ENCODE data around the gene SETX.

SETX gene

DNA sequence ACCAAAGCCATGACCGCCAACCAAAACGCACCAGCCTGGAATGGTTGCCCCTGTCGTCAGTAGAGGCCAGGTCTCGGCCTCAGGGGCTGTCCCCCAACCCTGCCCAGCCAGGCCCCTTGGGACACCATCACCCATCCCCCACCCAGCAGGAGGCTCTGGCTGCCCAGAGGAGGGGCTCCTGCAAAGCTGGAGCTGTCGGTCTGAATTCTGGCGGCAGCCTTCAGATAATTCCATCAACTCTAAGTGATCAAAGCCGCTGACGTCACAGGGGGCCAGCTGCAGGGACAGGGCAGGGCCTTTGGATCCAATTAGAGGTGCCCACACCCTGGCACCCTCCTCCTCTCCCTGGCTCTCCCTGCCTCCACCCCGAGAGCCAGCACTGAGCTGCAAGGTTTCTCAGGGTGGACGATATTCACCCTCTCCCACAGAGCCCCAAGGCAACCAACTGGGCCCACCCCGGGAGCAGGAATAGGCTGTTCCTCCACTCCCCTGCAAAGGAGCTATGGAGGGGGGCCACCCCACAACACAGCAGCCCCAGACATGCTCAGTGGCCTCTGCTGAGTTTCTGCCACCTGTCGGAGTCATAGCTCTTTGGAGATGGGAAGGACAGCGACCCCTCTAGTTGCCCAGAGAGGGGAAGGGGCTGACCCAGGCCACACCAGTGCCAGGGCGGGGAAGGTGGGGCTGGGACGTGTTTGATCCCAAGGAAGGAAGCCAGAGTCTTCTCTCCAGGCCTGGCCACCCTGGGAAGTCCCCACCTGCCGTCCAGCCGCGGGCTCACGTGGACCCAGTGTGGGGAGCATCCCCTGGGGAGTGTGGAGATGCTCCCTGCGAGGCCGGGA lies 114.6 kb downstream of the SETX start:
- no peak for DNase-seq

DNA sequence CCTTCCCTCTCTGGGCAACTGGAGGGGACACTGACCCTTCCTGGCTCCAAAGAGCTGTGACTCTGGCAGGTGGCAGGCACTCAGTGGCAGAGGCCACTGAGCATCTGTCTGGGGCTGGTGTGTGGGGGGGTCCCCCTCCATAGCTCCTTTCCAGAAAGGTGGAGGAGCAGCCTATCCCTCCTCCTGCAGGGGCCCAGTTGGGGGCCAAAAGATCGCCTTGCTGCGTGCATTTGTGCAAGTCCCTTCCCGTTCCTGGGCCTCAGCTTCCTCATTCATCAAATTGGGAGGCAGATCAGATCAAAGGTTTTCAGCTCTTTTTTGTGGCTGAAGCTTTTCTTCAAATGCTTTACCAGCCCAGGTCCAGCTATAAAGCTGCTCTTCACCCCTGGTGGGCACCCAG lies 115.3 kb downstream of the SETX start:
- DNase-seq = no peak

DNA sequence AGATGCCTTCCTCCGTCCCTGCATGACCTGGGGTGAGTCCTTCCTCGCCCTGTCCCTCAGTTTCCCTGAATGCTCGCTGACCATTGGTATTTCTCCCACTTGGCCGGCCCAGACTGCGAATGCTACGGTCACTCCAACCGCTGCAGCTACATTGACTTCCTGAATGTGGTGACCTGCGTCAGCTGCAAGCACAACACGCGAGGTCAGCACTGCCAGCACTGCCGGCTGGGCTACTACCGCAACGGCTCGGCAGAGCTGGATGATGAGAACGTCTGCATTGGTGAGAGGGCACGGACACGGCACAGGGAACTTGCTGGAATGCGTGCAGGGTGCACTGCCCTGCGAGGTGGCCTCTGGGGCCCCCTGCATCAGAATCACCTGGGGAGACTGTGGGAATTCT lies 115.8 kb downstream of the SETX start:
- DNase-seq = no peak

DNA sequence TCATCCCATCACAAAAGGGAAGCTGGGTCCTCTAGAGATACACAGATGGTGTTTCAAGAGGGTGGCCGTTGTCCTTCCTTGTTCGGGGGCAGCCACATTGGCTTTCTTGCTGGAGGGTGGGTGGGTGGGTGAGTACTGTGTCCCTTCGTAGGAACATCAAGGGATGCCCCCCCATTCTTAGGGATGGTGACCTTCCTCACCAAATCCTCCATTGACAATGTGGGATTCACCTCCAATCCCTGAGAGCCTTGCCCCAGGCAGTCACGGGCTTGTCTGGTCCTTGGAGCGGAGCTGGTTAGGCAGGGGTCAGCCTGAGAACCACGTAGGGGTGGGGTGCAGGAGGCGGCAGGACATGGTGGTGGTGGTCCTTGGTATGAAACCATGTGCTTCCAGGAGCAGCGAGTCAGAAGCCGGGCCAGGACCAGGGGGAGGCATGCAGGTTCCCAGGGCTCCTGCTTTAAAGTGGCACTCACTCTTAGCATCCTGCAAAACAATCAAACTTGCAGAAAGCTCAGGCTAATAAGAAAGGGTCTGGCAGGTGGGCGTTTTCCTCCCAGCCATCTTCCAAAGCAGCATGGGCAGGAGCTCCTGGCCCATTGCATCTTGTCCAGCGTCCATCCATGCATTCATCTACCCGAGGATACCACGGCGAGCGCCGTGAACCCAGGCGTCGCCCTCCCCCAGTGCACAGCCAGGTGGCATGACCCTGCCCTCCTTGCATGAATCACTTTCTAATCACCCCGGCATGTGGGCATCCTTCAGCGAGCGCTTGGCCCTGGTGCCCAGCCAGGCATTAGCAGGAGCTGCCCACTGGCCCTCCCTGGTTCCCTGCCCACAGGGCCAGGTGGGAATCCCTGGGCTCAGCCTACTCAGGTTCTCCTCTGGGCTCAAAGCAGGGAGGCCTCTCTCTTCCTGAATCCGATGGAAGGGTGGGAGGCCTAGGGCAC lies 116.5 kb downstream of the SETX start:
- no peak for DNase-seq

DNA sequence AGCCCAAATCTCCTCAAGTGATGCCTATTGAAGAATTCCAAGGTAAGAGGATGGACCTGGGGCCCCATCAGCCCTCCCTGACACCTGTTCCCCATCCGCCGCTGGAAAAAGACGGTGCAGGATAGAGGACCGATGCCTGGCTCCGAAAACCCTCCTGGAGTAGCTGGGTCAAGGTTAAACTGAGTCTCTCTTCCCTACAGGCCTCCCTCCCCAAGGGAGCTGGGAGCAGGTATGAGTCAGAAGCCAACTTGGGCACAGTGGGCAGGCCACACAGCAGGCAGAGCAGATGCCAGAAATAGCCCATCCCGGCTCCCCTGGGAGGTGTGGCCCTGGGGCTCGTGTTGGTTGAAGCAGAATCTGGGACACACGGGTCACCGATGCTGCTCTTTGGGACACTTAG lies 117.3 kb downstream of the SETX start:
- no peak for DNase-seq

DNA sequence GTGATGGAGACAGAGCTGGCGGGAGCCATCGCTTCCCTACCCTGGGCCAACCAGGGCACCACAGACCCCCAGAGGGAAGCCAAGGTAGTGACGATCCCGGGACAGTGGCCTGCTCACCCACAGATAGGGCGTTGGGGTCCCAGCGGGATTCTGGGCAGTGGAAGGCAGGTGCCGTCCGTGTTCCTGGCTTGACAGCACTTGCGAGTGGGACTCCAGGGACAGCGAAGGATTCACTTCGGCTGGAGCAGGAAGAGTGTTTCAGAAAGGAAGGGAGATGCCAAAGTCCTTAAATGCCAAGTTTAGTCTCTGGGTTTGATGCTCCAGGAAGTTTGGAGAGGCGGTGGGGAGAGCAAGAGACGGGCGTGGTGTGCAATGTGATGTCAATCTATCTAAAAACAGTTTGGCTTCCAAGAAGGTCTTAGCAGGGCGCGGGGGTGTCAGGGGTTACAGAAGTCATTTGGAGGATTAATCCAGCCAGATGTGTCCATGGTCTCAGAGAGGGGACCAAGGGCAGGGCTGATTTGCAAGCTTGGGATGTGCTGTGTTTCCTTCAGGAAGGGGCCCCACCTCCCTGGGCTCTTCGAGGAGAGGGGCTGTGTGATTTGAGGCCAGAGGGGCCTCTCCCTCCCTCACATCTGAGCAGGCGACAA lies 118.0 kb downstream of the SETX start:
- DNase-seq = no peak

DNA sequence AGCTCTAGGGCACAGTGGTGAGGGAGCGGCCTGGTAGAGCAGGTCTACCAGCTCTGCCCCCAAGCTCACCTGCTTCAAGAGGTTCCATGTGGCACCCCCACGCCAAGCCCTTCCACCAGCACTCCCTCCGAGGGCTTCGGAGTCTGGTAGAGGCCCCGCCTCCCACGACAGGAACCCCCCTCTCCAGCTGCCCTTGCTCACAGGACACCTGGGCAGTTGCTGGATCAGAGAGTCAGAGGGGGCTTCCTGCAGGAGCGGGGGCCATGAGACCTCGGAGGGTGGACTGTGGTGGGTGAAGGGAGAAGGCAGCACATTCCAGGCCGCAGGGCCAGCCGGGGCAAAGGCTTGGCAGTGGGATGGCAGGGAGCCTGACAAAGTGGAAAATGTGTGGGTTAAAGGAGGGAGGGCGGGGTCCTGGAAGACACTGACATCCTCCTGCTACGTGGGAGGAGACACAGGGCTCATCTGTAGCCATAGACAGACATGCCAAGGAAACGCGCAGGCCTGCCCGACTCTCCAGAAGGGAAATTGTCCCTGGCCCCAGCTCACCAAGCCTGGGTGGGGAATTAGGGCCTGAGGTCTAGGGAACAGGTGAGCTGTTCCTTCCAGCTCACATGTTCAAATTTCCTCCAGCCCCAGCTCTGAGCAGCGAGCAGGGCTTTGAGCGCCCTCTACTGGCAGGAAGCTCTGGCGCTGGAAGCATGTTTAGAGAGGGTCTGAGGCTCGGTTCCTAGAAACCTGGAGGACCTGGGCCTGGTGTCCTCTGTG lies 118.7 kb downstream of the SETX start:
- DNase-seq = peak; percentile 57 to 79 (median 75)

DNA sequence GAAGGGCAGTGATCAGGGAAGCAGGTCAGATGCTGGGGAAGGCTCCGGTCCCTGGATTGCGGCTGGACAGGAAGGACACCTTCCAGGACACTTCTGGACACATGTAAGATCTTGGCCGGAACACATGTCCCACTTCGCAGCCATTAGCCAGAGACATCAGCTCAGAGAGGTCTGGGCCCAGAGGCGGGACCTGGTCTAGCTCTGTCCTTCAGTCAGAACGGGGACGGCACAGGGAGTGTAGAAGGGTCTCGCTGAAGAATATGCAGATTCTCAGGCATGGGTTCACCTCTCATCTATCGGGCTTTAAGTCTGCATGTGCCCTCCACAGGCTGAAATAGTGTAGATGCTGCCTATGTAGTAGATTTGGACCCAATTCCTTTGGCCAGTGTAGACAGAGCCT lies 119.7 kb downstream of the SETX start:
- no peak for DNase-seq

DNA sequence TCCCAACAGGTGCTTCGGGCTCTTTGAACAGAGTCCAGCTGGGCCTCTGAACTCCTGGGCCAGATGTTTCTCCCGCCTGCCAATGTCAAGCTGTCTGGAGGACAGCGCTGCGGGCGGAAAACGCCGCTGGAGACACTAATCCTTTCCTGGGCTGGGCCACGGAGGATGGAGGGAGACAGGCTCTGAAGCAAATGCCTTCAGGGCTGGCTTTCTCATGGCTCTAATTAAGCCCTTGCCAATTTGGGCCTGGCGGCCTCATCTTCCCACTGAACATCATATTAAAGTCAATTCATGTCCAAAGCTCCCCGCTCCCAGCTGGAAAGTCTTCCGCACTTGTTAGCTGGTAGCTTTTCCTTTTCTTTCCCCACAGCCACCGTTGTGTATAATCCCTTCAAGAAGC lies 120.3 kb downstream of the SETX start:
- DNase-seq = no peak

DNA sequence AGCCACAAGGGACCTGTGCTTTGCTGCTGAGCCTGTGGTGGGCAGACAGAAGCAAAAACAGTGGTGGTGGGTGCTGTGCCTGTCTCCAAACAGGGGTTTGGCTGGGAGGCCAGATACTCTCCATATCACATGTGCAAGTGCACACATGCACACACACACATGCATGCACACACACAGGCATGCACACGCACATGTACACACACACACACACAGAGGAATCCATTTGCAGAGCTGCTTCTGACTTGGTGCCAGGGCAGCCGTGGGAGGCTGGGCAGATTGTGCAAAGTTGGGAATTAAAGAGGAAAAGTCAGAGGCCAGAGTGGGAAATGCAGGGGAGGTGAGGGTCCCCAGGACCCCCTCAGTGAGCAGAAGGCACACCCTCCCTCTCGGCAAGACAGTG lies 121.6 kb downstream of the SETX start:
- no peak for DNase-seq

DNA sequence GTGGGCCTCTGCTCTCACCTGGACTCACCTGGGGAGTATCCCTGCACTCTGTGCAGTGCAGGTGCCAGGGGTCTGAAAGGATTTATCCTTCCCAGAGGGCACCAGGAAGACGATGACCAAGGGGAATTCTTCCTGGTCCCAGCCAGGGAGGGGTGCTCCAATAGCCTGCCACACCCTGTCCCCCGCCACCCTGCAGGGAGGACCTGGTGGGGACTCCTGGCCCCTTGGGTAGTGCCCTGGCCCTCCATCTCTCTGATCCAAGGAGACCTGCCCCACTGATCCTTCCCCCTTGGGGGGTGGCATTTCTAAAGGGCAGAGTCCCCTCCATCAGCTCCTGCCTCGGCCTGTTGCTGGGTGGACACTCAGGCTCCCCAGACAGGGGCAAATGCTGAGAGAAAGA lies 122.3 kb downstream of the SETX start:
- DNase-seq = no peak

DNA sequence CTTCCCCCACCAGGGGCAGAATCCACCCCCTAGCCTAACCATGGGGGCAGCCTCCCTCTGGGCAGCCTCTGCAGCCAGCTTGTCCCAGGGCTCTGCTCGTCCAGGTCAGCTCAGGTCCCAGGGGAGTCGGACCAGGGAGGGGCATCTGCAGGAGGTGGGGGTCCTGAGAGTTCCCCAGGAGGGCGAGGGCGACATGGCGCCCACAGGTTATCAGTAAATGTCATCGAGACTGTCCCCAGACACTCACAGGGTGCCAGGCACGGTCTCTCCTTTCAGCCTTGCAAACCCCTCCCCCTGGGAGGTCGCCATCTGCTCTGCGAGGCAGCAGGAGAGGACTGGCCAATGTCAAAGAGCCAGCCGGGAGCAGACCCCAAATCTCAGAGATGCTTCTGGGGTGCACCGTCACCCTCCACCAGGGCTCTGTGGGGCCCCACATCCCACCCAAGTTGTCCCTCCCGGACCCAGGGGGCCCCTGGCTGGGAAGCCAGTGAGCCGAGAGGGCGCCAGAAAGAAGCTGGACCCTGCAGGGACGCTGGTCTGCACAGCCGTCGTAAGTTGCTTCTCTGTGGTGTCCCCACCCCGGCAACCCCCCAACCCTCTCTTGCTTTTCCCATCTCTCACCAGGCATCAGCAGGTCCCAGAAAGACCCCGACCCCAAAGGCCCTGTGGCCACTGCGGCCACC lies 123.6 kb downstream of the SETX start:
- DNase-seq = no peak

DNA sequence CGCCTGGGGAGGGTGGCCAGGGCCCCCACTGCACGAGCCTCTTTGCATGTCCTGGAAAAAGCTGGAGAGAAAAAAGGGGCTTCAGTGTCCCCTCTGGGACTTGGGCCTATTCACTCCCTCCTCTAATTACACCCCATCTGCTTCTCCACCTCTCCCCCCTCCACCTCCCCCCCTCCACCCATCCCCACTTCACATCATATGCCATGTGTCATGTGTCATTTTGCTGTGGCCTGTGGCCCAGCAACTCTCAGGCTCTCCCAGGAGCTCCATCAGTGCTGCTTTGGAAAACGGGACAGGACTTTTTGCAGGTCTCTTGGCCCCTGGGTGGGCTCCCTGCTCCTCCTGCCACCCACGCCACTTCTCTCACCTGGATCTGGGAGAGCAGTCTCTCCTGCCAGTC lies 124.2 kb downstream of the SETX start:
- no peak for DNase-seq

DNA sequence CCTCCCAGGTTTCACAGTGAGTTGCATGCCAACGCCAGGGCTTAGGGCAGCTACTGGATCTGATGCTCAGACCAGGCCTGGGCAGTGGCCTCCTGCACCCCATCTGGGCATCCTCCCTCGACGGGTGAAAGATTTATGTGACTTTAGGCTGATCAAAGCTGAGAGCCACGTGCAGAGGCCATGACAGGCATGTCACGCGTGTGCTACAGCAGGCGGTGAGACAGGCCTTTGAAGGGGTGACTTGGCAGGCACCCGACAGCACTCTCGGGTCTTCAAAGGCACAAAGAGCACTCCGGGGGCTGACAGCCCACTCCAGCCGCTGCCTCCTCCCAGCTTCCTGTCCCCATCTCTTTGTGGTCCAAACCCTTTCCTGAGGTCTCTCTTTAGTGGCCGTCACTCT lies 126.7 kb downstream of the SETX start:
- no peak for DNase-seq

DNA sequence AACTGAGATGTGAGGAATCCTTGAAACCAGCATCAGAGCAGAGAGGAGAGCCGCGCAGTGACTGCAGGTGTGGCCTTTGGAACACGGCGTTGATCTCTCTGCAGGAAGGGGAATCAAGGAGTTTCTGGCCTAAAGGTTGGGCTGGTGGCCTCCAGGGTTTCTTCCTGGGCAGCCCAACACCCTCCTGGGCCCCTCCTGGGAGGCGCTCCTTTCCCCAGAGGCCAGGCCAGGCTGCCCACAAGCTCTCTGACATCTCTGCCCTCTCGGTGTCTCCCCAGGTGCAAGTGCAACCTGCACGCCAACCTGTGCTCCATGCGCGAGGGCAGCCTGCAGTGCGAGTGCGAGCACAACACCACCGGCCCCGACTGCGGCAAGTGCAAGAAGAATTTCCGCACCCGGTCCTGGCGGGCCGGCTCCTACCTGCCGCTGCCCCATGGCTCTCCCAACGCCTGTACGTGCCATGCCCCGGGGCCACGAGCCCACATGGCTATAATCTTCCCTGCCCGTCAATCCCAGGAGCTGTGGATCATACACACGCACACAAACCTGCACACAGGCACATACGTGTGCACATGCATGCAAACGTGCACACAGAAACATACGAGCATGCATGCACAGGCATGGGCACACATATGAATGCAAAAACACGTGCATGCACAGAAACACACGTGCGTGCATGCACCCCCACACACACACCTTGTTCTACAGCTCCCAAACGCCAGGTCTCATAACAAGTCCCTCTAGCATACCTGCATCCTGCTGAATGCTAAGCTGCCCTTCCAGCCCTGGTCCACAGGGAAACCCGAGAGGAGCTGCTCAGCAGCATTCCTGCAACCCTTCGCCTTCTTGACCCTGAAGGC lies 128.0 kb downstream of the SETX start:
- no peak for DNase-seq

DNA sequence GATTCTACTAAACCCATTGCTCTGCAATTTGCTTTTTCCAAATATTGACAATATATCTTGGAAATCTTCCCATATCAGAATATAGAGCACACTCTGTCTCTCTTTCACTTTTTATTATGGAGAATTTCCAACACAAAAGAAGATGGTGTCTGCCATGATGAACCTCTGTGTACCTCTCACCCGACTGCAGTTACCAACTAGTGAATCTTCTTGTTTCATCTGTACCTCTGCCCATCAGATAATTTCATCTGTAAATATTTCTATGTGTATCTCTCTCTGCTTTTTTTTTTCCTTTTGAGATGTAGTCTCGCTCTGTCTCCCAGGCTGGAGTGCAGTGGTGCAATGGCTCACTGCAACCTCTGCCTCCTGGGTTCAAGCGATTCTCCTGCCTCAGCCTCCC lies 130.1 kb downstream of the SETX start:
- DNase-seq = no peak

DNA sequence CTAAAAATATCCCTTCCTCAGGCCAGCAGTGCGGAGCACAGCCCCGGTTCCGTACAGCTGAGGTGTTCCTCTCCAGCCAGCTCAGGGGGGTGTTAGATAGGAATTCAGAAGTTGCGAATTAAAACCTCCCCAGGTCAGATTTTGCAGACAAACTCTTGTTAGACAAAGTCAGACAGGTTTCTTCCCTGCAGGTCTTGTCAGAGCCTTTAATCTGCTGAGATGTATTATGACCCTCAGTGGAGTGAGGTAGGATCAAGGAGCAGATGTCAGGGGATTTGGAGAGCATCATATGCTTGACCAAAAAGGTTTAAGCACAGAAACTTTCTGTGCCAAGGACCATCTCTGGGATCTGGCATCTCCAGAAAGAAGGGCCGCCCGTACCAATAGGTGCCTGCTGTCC lies 132.8 kb downstream of the SETX start:
- DNase-seq = no peak

DNA sequence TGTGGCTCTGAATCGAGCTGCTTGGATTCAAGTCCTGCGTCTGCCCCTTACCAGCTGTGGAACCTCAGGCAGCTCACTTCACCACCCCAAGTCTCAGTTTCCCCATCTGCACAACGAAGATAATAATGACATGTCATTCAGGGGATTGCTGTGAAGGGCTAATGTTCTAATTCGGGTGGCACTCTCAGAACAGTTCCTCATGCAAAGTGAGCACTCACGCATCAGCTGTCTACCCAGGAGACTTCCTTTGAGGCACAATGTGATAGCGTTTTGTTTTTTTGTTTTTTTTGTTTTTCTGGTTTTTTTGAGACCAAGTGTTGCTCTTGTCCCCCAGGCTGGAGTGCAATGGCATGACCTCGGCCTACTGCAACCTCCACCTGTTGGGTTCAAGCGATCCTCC lies 136.6 kb downstream of the SETX start:
- no peak for DNase-seq

DNA sequence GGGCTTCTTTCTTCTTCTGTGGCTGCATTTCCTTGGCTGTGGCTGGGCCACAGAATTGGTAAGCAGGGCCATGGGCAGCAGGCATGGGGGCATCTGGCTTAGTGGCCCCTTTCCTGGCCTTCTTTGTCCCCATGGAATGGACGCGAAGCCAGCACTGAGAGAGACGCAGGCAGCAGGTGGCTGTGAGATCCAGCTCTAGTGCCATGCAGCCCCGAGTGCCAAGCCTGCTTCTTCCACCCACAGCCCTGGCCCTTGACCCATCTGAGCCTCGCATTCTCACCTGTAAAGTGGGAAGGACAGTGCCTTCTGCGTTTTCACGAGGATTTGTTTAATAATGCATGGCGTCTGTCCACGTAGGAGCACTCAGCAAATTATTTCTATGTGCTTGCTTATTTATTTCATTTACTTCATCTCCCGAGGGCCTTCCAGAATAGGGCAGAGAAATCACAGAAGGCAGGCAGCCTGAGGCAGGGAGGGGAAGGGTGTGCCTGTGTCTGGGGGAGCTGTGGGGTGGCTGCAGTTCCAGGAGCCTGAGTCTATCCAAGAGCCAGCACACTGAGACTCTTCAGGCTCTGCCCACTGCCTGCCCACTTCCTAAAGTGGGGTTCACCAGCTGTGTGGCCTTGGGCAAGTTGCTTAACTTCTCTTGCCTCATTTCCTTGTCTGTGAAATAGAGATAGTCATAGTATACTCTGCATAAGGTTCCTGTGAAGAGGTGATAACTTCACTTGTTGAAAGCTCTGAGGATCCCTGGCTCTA lies 137.7 kb downstream of the SETX start:
- no peak for DNase-seq

DNA sequence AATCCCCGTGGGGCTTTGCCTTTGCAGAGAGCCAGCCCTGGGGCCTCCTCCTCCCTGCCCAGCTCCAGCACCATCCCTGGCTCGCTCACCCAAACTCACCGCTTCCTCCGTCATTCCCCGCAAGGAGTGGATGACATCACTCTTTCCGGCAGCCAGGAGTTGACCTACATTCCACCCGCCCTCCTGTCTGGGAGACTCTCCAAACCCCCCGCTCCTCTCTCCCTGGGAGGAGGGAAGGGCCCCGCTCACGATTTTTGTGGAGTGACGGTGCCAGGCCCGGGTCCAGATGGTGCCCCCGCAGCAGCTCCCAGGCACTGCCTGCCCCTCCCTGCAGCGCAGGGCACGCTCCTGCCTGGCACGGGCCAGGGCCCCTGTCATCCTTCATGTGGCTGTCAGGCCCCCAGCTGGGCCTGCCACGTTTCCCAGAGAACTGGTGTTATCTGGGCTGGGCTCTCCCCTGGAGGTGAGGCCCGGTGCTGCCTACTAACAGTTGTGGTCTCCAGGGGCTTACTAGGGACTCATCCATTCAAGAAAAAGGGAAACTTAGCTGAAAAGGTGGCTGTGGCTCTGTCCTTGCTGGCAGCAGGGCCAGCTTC lies 140.7 kb downstream of the SETX start:
- DNase-seq = no peak

Measured in activated naive CD4-positive, alpha-beta T cell (primary cell).